HEK293 (cell line): ENCODE data around the gene ZNHIT1.

ENCODE experiments used
- BCL6B ChIP-seq: fragments of 450-650 bp; formaldehyde crosslinking; IDR thresholded peaks from 2 replicates; pipeline ENCODE4 v1.5.1; 2017; ENCODE audit warnings: missing biosample characterization, missing genetic modification characterization
- CTCF ChIP-seq: fragments of 450-650 bp; formaldehyde crosslinking; IDR thresholded peaks from 2 replicates; pipeline ENCODE4 v1.5.1; 2016; ENCODE audit warnings: missing biosample characterization, missing genetic modification characterization
- HIC1 ChIP-seq: fragments of 450-650 bp; formaldehyde crosslinking; IDR thresholded peaks from 2 replicates; pipeline ENCODE4 v1.5.1; 2016; ENCODE audit warnings: missing biosample characterization, missing genetic modification characterization
- IKZF3 ChIP-seq: fragments of 450-650 bp; IDR thresholded peaks from 2 replicates; pipeline ENCODE4 v1.5.0; 2018; ENCODE audit warnings: missing biosample characterization, mild to moderate bottlenecking, missing genetic modification characterization, moderate library complexity
- KLF9 ChIP-seq: fragments of 450-650 bp; formaldehyde crosslinking; IDR thresholded peaks from 2 replicates; pipeline ENCODE4 v1.5.1; 2016; ENCODE audit warnings: missing biosample characterization, missing genetic modification characterization, low read depth
- MZF1 ChIP-seq: fragments of 450-650 bp; formaldehyde crosslinking; IDR thresholded peaks from 2 replicates; pipeline ENCODE4 v1.5.1; 2017; ENCODE audit warnings: missing biosample characterization, missing genetic modification characterization, borderline replicate concordance
- OVOL3 ChIP-seq: fragments of 450-650 bp; formaldehyde crosslinking; IDR thresholded peaks from 2 replicates; pipeline ENCODE4 v1.5.1; 2016; ENCODE audit warnings: missing biosample characterization, missing genetic modification characterization
- SCRT1 ChIP-seq: fragments of 450-650 bp; formaldehyde crosslinking; IDR thresholded peaks from 2 replicates; pipeline ENCODE4 v1.5.1; 2016; ENCODE audit warnings: missing biosample characterization, missing genetic modification characterization, borderline replicate concordance
- ZBTB17 ChIP-seq: fragments of 450-650 bp; formaldehyde crosslinking; IDR thresholded peaks from 2 replicates; pipeline ENCODE4 v1.5.1; 2016; ENCODE audit warnings: missing biosample characterization, missing genetic modification characterization
- ZBTB49 ChIP-seq: fragments of 450-650 bp; formaldehyde crosslinking; IDR thresholded peaks from 2 replicates; pipeline ENCODE4 v1.5.1; 2016; ENCODE audit warnings: missing biosample characterization, missing genetic modification characterization, low read depth
- ZFP69B ChIP-seq: fragments of 450-650 bp; formaldehyde crosslinking; IDR thresholded peaks from 2 replicates; pipeline ENCODE4 v1.5.1; 2016; ENCODE audit warnings: missing biosample characterization, missing genetic modification characterization
- ZIC2 ChIP-seq: fragments of 450-650 bp; formaldehyde crosslinking; IDR thresholded peaks from 2 replicates; pipeline ENCODE4 v1.5.1; 2016; ENCODE audit warnings: missing biosample characterization, missing genetic modification characterization
- ZNF114 ChIP-seq: fragments of 450-650 bp; formaldehyde crosslinking; IDR thresholded peaks from 2 replicates; pipeline ENCODE4 v1.5.0; 2017; ENCODE audit warnings: missing biosample characterization, missing genetic modification characterization
- ZNF121 ChIP-seq: fragments of 450-650 bp; formaldehyde crosslinking; IDR thresholded peaks from 2 replicates; pipeline ENCODE4 v1.5.1; 2016; ENCODE audit warnings: missing biosample characterization, missing genetic modification characterization
- ZNF133 ChIP-seq: fragments of 450-650 bp; formaldehyde crosslinking; IDR thresholded peaks from 2 replicates; pipeline ENCODE4 v1.5.1; 2016; ENCODE audit warnings: missing biosample characterization, missing genetic modification characterization
- ZNF184 ChIP-seq: fragments of 450-650 bp; IDR thresholded peaks from 2 replicates; pipeline ENCODE4 v1.5.1; 2018; ENCODE audit warnings: missing biosample characterization, mild to moderate bottlenecking, missing genetic modification characterization
- ZNF26 ChIP-seq: fragments of 450-650 bp; formaldehyde crosslinking; IDR thresholded peaks from 2 replicates; pipeline ENCODE4 v1.5.1; 2016; ENCODE audit warnings: missing biosample characterization, missing genetic modification characterization
- ZNF354C ChIP-seq: fragments of 450-650 bp; formaldehyde crosslinking; IDR thresholded peaks from 2 replicates; pipeline ENCODE4 v1.5.1; 2016; ENCODE audit warnings: missing biosample characterization, missing genetic modification characterization, low read depth, borderline replicate concordance
- ZNF398 ChIP-seq: fragments of 450-650 bp; formaldehyde crosslinking; IDR thresholded peaks from 2 replicates; pipeline ENCODE4 v1.5.1; 2017; ENCODE audit warnings: missing biosample characterization, missing genetic modification characterization
- ZNF426 ChIP-seq: fragments of 450-650 bp; formaldehyde crosslinking; IDR thresholded peaks from 2 replicates; pipeline ENCODE4 v1.5.1; 2017; ENCODE audit warnings: missing biosample characterization, missing genetic modification characterization, mild to moderate bottlenecking, inconsistent platforms, moderate library complexity
- ZNF473 ChIP-seq: fragments of 450-650 bp; formaldehyde crosslinking; IDR thresholded peaks from 2 replicates; pipeline ENCODE4 v1.5.1; 2017; ENCODE audit warnings: missing biosample characterization, missing genetic modification characterization
- ZNF48 ChIP-seq: fragments of 450-650 bp; formaldehyde crosslinking; IDR thresholded peaks from 2 replicates; pipeline ENCODE4 v1.5.1; 2016; ENCODE audit warnings: missing biosample characterization, missing genetic modification characterization
- ZNF558 ChIP-seq: fragments of 450-650 bp; formaldehyde crosslinking; IDR thresholded peaks from 2 replicates; pipeline ENCODE4 v1.5.1; 2016; ENCODE audit warnings: missing biosample characterization, missing genetic modification characterization
- ZNF585B ChIP-seq: fragments of 450-650 bp; formaldehyde crosslinking; IDR thresholded peaks from 2 replicates; pipeline ENCODE4 v1.5.1; 2016; ENCODE audit warnings: missing biosample characterization, missing genetic modification characterization
- ZNF692 ChIP-seq: fragments of 450-650 bp; formaldehyde crosslinking; IDR thresholded peaks from 2 replicates; pipeline ENCODE4 v1.5.1; 2016; ENCODE audit warnings: missing biosample characterization, missing genetic modification characterization
- ZNF747 ChIP-seq: fragments of 450-650 bp; formaldehyde crosslinking; IDR thresholded peaks from 2 replicates; pipeline ENCODE4 v1.5.1; 2016; ENCODE audit warnings: missing biosample characterization, missing genetic modification characterization
- ZNF76 ChIP-seq: fragments of 450-650 bp; formaldehyde crosslinking; IDR thresholded peaks from 2 replicates; pipeline ENCODE4; 2016; ENCODE audit warnings: low read depth, missing biosample characterization, missing genetic modification characterization, borderline replicate concordance

Gene ZNHIT1

GRCh38 chr7:101251871-101252659 lies 34.1 kb downstream of the ZNHIT1 start (continued):
- TF ChIP-seq BCL6B (tag by site-specific recombination) (no peak), HIC1 (no peak), ZNF76 (tag by site-specific recombination) (peak; percentile 64; the same call in 1 of the 2 replicates), ZNF26 (tag by site-specific recombination) (no peak), ZFP69B (tag by site-specific recombination) (no peak), ZNF426 (tag by site-specific recombination) (no peak), ZNF354C (tag by site-specific recombination) (no peak), ZNF473 (tag by site-specific recombination) (no peak), ZNF133 (tag by site-specific recombination) (no peak), SCRT1 (tag by site-specific recombination) (no peak), ZNF121 (tag by site-specific recombination) (no peak), ZNF692 (tag by site-specific recombination) (peak; percentile 11; the same call in 1 of the 2 replicates), MZF1 (tag by site-specific recombination) (no peak), ZBTB17 (tag by site-specific recombination) (peak; percentile 74), IKZF3 (tag by site-specific recombination) (no peak), CTCF (tag by site-specific recombination) (no peak), ZNF398 (no peak), ZNF48 (tag by site-specific recombination) (no peak), ZNF585B (tag by site-specific recombination) (no peak), ZNF114 (tag by site-specific recombination) (no peak), ZBTB49 (tag by site-specific recombination) (no peak), ZNF747 (tag by site-specific recombination) (no peak), ZNF558 (no peak), ZIC2 (tag by site-specific recombination) (peak; percentile 8; the same call in 1 of the 2 replicates), KLF9 (tag by site-specific recombination) (peak; percentile 40; the same call in 1 of the 2 replicates), OVOL3 (no peak), ZNF184 (no peak)
